Ishikawa (cell line): Measurements from ENCODE around the gene PDE4D.

ENCODE experiments used
- CEBPB ChIP-seq: IDR thresholded peaks from 2 replicates; pipeline ENCODE4 v1.6.1; 2012
- CREB1 ChIP-seq: IDR thresholded peaks from 2 replicates; pipeline ENCODE4 v1.6.1; 2012; ENCODE audit warnings: low read depth
- EGR1 ChIP-seq: IDR thresholded peaks from 2 replicates; pipeline ENCODE4 v1.6.1; 2012
- EP300 ChIP-seq: IDR thresholded peaks from 2 replicates; pipeline ENCODE4 v1.6.1; 2012; ENCODE audit warnings: borderline replicate concordance
- FOXM1 ChIP-seq: IDR thresholded peaks from 2 replicates; pipeline ENCODE4 v1.6.1; 2012; ENCODE audit warnings: low read depth, borderline replicate concordance
- MAX ChIP-seq: IDR thresholded peaks from 2 replicates; pipeline ENCODE4 v1.6.1; 2012
- NFIC ChIP-seq: IDR thresholded peaks from 2 replicates; pipeline ENCODE4 v1.6.1; 2012
- RAD21 ChIP-seq: IDR thresholded peaks from 2 replicates; pipeline ENCODE4 v1.6.1; 2012; ENCODE audit warnings: low read depth
- TAF1 ChIP-seq: IDR thresholded peaks from 2 replicates; pipeline ENCODE4 v1.6.1; 2012; ENCODE audit warnings: low read depth, mild to moderate bottlenecking
- TCF12 ChIP-seq: IDR thresholded peaks from 2 replicates; pipeline ENCODE4 v1.6.1; 2012; ENCODE audit warnings: low read depth
- TEAD4 ChIP-seq: IDR thresholded peaks from 2 replicates; pipeline ENCODE4 v1.6.1; 2012
- USF1 ChIP-seq: IDR thresholded peaks from 2 replicates; pipeline ENCODE4 v1.6.1; 2012
- YY1 ChIP-seq: IDR thresholded peaks from 2 replicates; pipeline ENCODE4 v1.6.1; 2012; ENCODE audit warnings: low read depth
- ZBTB7A ChIP-seq: IDR thresholded peaks from 2 replicates; pipeline ENCODE4 v1.6.1; 2012; ENCODE audit warnings: low read depth
- TF ChIP-seq, protein P1 (sequence below): IDR thresholded peaks from 2 replicates; pipeline ENCODE4 v1.6.1; 2012; ENCODE audit warnings: low read depth, mild to moderate bottlenecking

PDE4D gene

DNA sequence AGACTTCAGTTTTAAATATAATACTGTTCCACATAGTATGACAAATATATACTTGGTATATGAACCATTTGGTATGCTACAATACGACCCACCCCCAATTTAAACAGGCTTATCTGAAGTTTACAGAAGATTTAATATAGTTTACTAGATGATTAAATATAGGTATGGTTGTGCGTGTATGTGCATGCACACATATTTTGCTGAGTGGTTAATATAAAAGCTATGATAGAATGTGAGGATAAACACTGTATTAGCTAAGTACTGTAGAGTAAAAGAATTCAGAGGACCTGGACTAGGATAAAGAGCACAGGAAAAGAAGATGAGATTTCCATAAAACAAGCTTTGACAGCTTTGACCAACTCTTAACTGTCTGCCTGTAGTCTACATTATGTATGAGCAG is 356.7 kb downstream of the PDE4D start:
- TF ChIP-seq ZBTB7A, result no peak
- no peak for TF ChIP-seq NFIC
- TF ChIP-seq USF1, result no peak
- TF ChIP-seq RAD21, result no peak
- no peak for TF ChIP-seq MAX

DNA sequence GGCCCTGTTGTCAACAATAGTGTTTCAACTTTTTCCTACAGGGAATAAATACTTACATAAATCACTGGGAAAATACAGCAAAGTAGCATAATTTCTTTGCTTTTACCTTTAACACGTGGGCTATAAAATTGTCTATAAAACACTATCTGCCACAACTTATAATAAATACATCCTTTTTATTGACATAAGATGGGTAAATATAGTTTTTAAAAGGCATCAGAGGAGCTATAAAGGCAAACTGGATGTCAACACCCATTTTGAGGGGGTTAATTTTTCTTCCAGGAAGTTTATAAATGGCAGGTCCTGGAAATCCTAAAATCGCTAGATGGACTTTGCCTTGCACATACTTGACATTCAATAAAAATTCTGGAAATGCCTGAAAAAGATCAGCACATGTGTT is 358.0 kb downstream of the PDE4D start:
- TF ChIP-seq USF1 (no peak), NFIC (no peak), CEBPB (no peak), EP300 (no peak)
- TF ChIP-seq, protein P1, sequence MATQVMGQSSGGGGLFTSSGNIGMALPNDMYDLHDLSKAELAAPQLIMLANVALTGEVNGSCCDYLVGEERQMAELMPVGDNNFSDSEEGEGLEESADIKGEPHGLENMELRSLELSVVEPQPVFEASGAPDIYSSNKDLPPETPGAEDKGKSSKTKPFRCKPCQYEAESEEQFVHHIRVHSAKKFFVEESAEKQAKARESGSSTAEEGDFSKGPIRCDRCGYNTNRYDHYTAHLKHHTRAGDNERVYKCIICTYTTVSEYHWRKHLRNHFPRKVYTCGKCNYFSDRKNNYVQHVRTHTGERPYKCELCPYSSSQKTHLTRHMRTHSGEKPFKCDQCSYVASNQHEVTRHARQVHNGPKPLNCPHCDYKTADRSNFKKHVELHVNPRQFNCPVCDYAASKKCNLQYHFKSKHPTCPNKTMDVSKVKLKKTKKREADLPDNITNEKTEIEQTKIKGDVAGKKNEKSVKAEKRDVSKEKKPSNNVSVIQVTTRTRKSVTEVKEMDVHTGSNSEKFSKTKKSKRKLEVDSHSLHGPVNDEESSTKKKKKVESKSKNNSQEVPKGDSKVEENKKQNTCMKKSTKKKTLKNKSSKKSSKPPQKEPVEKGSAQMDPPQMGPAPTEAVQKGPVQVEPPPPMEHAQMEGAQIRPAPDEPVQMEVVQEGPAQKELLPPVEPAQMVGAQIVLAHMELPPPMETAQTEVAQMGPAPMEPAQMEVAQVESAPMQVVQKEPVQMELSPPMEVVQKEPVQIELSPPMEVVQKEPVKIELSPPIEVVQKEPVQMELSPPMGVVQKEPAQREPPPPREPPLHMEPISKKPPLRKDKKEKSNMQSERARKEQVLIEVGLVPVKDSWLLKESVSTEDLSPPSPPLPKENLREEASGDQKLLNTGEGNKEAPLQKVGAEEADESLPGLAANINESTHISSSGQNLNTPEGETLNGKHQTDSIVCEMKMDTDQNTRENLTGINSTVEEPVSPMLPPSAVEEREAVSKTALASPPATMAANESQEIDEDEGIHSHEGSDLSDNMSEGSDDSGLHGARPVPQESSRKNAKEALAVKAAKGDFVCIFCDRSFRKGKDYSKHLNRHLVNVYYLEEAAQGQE, result no peak

DNA sequence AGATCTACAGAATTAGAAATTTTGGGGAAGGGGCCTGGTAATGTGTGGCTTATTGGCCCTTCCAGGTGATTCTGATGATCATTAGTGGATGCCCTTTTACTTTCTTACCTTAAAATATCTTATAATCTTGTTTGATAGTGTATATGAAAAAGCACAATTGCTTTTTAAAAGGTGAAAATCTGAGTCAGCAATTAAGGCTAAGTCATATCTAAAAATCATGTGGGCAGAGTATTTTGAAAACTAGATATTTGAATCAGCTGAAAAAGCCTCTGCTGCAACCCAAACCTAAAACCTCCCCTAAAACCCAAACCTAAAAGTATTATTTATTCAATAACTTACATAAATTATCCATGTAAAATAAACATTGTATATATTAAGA is 359.8 kb downstream of the PDE4D start:
- no peak for TF ChIP-seq RAD21
- no peak for TF ChIP-seq TAF1
- no peak for TF ChIP-seq MAX
- TF ChIP-seq TCF12, result no peak
- no peak for TF ChIP-seq CEBPB
- no peak for TF ChIP-seq YY1
- no peak for TF ChIP-seq CREB1
- no peak for TF ChIP-seq EGR1
- no peak for TF ChIP-seq USF1
- TF ChIP-seq ZBTB7A, result no peak
- TF ChIP-seq FOXM1, result no peak
- TF ChIP-seq, protein P1, result no peak
- TF ChIP-seq NFIC, result no peak
- no peak for TF ChIP-seq TEAD4

DNA sequence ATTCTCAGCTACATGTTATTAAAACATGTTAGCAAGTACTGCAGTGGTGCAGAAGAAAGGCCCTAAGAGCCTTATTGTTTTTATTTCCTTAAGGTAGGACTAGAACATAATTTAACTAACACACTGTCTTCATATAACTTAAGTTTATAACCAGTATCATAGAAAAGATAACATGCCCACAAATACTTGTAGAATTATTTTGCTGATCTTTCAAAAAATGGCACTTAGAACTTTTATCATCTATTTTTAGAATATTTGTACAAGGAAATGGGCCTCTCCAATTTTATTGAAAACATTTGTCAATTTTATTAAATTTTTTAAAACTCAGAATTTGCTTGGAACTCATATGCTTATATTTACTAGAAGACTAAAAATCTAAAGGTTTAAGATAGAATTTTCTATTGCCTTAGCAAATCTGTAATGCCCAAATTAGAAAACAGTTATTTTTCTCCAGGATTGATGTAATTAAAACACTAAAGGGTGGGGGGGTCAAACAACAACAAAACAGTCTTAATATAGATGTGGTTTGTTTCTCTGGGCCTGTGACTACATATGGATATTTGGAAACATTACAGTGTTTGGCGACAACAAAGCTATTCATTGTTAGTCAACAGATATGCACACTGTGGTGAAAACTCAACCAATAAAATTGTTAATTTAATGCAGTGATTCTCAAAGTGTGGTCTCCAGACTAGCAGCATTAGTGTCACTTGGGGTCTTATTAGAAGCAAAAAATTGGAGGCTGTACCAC is 360.4 kb downstream of the PDE4D start:
- TF ChIP-seq EP300 (no peak), FOXM1 (no peak), RAD21 (no peak), TAF1 (no peak), TCF12 (no peak), YY1 (no peak), CREB1 (no peak), TEAD4 (no peak), MAX (no peak), NFIC (no peak), EGR1 (no peak), USF1 (no peak), CEBPB (no peak), ZBTB7A (no peak)
- TF ChIP-seq, protein P1, result no peak
